Stimulated activated CD8-positive, alpha-beta memory T cell treated with anti-CD3 and anti-CD28 coated beads, Interleukin-2, amount 100 ng/mL, for 48 hours (primary cell): Measurements from ENCODE around the gene ANGPTL2.

ENCODE experiments used
- DNase-seq, 2 donors: peaks; one replicate each; pipeline ENCODE4 v3.0.0-alpha.2; 2020; ENCODE audit warnings: low read depth in 2 of 2

Gene ANGPTL2

DNA sequence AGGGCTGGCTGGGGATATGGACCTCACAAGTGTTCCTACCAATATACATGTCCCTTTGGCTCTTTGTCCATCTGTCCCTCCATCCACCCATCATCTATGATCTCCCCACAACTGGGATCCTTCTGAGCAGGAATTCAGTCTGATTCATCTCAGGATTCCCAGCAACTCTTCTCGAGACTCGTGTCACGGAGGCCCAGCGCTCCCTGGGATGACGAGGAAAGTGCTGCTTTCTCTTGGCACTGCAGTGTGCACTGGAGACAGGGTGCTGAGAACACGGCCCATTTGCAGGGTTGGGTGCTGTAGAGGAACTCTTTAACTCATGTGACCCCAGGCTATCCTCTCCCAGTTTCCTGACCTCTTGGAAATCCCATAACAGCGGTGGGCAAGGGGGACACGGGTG, 72.9 kb downstream of the ANGPTL2 start:
- no peak for DNase-seq

DNA sequence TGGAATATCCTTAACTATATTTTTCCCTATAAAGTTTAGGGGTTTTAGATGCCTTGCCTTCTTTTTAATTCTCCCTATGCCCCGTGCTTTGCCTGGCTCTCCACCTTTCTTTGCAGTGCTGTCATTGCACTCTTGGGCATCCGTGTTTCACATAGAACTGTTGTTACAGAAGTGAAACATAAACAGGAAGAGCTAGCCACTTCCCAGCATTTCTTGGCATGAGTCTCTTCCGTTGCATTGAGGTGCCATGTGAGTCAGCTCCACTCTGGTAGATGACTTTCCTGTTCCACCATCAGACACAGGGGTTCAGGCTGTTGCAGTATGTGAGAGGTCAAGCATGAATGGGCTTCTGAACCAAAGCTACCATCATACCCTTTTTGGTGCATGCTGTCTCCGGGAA, 73.4 kb downstream of the ANGPTL2 start:
- DNase-seq: peak in 1 of 2 donors; percentile 6

DNA sequence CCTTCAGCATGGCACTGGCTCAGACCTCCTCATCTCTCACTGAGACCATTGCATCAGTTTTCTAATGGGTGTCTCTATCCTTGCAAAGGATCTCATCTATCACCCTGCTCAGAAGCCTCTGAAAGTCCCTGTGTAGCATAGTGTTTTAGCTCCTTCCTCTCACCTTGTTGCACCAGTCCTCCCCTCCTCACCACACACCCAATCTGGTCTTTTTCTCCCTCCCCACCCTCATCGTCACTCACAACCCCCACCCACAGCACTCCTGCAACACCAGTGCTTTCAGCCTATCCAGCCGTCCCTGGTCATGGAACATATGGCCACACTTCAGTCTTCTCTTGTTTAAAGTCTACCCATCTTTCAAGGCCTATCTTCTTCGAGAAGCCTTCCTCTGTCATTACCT, 74.5 kb downstream of the ANGPTL2 start:
- no peak for DNase-seq

DNA sequence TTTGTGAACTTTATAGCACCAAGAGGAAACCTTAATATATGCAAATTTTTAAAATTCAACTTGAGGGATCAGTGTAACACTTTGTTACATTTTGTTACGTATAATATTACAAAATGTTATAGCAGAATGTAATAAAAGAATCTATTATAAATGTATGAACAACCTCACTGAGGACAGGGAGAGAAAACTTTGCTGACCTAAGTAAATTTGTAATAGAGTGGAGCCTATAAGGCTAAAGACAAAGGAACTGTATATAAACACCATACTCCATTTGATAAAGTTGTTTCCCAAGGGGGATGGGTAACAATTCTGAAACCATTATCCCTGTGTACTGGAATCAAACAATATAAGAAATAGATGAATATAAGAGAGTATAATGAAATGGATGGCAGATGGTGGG, 77.3 kb downstream of the ANGPTL2 start:
- DNase-seq: no peak

DNA sequence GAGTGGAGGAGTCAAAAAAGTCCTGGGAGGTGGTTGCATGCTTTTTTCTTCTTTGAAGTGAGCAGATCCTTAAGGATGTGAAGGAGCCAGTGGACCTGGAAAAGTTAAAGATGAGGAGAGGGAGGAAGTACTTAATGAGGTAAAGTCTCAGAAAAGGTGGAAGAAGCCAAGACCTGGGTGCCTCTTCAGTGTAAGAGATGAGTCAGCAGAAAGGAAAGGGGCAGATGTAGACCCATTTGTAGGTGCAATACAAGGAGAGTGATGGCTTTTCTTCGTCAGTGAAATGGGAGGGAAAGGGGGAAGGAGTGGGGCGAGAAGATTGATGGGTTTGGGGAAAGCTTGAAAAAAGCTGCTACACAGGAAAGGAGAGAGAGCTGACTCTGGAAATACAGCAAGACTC, 82.9 kb downstream of the ANGPTL2 start:
- DNase-seq: no peak

DNA sequence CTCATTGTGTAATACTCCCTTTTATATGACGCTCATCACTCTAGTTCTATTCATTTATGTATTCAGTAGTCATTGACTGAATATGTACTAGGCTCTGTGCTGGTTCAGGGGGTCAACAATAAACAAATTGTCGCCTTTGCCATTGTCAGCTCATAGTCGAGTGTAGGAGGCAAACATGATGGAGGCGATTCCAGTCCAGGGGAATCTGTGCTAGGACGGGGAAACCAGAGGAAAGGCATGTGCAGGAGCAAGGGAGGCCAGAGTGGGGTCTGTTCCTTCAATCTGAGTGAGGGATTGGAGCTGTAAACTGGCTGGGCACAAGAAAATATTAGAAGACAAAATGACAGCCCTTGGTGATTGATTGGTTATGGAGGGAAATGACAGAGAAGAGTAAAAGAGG, 83.9 kb downstream of the ANGPTL2 start:
- DNase-seq: no peak
